NT2/D1 (cell line): ENCODE measurements around the gene SASS6.

Experiments used
- SUZ12 ChIP-seq: IDR thresholded peaks from 2 replicates; pipeline ENCODE4 v1.6.1; 2011; ENCODE audit not compliant: insufficient read length, insufficient read depth; ENCODE audit errors: extremely low read depth
- YY1 ChIP-seq: IDR thresholded peaks from 2 replicates; pipeline ENCODE4 v1.6.1; 2011; ENCODE audit not compliant: insufficient read length, insufficient read depth
- ZNF274 ChIP-seq: IDR thresholded peaks from 2 replicates; pipeline ENCODE4 v1.6.1; 2011; ENCODE audit warnings: mild to moderate bottlenecking, low read depth, low read length

GRCh38 chr1:100037656-100037926 is 95.1 kb downstream of the SASS6 start:
- TF ChIP-seq YY1 (no peak), ZNF274 (no peak), SUZ12 (no peak)
